GM19372 (cell line): ENCODE data around the gene IRF2.
"Not testable (repeated sequence)": the region's sequence is repeated elsewhere in the genome, so short reads cannot be mapped to it uniquely, and the experiment has no call there.

ENCODE experiments used
- ATAC-seq: cut with Tn5 transposase; IDR thresholded peaks from one replicate; pipeline ENCODE4 v1.9.1; 2021; ENCODE audit warnings: mild to moderate bottlenecking, low read depth, moderate library complexity; ENCODE audit not compliant: unreplicated experiment

IRF2 gene

GRCh38 chr4:184350213-184350817 is 124.0 kb downstream of the IRF2 start:
- ATAC-seq, result no peak

- no peak for ATAC-seq
Measured at GRCh38 chr4:184349283-184350039, 124.9 kb downstream of the IRF2 start.

GRCh38 chr4:184348311-184349233 is 125.8 kb downstream of the IRF2 start:
- no peak for ATAC-seq

- peak; percentile 71 for ATAC-seq
Measured at GRCh38 chr4:184347251-184348239, 126.8 kb downstream of the IRF2 start.

- ATAC-seq, result no peak
Measured at GRCh38 chr4:184346682-184347081, 127.7 kb downstream of the IRF2 start.

- not testable (repeated sequence) for ATAC-seq
Measured at GRCh38 chr4:184346273-184346672, 128.1 kb downstream of the IRF2 start.

GRCh38 chr4:184345573-184345922 is 128.8 kb downstream of the IRF2 start:
- ATAC-seq, result no peak

- ATAC-seq, result no peak
Measured at GRCh38 chr4:184344899-184345572, 129.3 kb downstream of the IRF2 start.

- ATAC-seq, result no peak
Measured at GRCh38 chr4:184344435-184344834, 129.9 kb downstream of the IRF2 start.

GRCh38 chr4:184343502-184344177 is 130.7 kb downstream of the IRF2 start:
- peak; percentile 37 for ATAC-seq

- not testable (repeated sequence) for ATAC-seq
Measured at GRCh38 chr4:184342857-184343237, 131.5 kb downstream of the IRF2 start.

- ATAC-seq, result no peak
Measured at GRCh38 chr4:184342167-184342856, 132.0 kb downstream of the IRF2 start.

- ATAC-seq, result not testable (repeated sequence)
Measured at GRCh38 chr4:184339398-184340193, 134.8 kb downstream of the IRF2 start.

GRCh38 chr4:184337907-184338306 is 136.4 kb downstream of the IRF2 start:
- no peak for ATAC-seq
